NCI-H2227 (cell line): ENCODE measurements around the gene COMMD6.

Source experiments
- DNase-seq: peaks from one replicate; lab custom pipeline; 2025; ENCODE audit not compliant: unreplicated experiment; lab: John Stamatoyannopoulos, UW

The COMMD6 gene

DNA sequence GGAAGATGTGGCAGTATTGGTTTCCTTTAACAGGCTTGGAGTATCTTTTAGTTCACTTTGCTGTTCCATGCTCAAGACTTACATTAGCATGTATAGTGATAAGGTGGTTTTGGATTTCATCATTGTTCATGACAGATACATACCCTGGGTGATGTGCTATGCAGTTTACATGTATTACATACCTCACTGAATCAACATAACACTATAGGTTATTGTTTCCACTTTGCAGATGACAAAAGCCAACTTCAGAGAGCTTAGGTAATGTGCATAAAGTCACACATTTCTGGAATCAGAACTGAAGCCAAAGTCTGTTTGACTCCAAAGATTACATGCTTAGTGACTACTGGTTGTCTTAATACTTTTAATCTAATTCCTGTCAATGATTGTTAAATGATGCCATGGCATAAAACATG lies 7.1 kb downstream of the COMMD6 start:
- no peak for DNase-seq

DNA sequence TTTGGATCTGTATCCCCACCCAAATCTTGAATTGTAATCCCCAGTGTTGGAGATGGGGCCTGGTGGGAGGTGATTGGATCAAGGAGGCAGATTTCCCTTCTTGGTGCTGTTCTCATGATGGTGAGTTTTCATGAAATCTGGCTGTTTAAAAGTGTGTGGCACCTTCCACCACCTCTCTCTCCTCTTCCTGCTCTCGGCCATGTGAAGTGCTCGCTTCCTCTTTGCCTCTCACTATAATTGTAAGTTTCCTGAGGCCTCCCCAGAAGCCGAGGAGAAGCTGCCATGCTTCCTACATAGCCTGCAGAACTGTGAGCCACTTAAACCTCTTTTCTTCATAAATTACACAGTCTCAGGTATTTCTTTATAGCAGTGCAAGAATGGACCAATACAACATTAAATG lies 15.7 kb downstream of the COMMD6 start:
- DNase-seq = no peak

DNA sequence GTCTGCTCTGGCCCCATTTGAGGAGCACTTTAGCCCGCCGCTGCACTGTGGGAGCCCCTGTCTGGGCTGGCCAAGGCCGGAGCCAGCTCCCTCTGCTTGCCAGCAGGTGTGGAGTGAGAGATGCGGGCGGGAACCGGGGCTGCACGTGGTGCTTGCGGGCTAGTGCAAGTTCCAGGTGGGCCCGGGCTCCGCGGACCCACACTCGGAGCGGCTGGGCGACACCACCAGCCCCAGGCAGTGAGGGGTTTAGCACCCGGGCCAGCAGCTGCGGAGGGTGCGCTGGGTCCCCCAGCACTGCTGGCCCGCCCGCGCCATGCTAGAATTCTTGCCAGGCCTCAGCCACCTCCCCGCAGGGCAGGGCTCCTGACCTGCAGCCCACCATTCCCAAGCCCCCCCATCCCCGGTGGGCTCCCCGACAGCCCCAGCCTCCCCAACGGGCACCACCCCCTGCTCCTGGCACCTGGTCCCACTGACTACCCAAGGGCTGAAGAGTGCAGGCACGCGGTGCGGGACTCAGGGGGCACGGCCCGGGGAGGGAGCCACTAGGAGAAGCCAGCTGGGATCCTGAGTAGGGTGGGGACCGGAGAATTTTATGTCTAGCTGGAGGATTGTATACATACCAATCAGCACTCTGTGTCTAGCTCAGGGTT lies 19.1 kb downstream of the COMMD6 start:
- no peak for DNase-seq

DNA sequence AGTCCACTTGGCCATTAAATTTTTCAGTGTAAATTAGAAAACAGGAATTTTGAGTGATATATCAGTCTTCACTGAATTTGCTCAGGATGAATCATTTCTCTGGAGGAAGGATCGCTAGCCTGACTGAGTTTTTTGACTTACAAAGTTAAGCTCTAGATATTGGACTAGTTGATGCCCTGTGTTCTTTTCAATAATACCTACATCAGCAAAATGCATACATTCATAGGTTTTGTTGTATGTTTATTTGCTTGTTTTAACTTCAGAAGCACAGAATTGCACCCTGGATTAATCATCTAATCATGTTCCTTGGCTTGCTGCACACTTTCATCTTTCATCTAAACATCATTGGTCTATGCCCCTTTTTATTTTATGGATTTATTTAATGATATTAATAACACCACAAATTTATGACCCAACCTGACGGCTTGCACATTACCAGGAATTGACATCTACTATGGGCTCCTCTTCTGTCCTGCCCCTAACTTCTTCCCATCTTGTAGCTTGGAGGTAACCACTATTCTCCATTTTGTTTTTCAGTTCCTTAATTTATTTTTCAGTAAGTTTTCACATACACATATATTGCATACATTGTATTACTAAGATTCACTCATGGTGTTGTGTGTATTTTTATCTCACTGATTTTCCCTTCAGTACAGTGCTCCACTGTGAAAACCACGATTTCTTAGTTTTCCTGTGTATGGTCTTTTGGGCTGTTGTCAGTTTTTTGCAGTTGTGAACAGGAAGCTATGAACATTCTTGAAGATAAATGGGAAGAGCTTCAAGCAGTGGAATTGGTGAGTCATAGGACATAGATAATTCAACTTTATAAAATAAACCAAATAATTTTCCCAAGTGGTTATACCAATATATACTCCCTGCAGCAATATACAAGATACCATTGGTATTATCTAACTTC lies 23.3 kb downstream of the COMMD6 start:
- no peak for DNase-seq

DNA sequence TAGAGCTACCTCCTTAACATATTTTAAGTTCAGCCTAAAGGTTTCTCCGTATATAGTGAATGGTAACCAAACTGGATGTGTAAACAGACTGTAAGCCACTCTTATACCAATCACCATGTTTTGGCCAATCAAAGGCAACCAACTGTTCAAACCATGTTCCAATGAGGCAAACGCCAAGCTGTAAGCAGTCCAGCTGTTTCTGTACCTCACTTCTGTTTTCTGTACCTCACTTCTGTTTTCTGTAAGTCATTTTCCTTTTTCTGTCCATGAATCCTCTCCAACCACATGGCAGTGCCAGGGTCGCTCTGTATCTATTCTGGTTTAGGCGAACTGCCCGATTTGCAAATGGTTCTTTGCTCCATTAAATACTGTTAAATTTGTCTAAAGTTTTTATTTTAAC lies 24.4 kb downstream of the COMMD6 start:
- DNase-seq = no peak

DNA sequence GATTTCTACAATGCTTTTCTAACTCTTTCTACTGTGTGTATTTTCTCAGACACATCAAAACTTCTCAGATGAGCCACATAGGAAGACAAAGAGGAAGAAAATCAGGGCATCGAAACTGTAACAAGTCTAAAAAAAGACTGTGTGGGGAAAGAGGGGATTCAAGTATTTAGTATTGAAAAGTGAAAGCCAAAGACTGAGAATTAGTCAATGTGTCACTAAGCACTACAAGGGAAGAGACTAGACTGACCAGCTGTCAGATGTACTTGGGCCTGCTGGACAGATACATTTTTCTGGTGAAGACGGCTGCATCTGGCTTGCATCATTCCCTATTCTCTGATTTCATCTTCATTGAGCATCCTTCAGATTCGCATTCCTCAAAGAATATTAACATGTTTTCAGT lies 25.4 kb downstream of the COMMD6 start:
- DNase-seq = no peak

DNA sequence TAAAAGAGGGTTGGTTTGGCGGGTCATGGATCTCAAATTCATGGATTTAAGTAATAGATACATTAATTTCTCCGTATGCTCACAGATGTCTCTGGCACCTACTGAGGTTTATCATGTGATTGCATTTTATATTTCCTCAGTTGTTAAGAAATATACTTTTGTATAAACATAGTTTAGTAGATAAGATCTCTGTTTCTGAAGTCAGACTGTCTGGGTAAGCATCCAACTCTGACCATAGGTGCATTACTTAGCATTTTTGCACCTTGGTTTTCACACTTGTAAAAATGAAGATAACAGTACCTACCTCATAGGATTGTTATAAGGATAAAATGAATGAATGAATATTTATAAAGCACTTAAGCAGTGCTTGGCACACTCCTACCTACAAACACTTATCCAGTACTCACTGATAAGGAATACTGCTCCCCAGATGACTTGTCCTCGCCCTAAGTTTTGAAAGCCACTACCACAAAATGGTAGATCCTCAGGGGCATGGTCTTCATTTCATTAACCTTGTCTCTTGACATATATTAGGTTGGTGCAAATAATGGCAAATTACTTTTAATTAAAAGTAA lies 26.5 kb downstream of the COMMD6 start:
- DNase-seq = no peak

DNA sequence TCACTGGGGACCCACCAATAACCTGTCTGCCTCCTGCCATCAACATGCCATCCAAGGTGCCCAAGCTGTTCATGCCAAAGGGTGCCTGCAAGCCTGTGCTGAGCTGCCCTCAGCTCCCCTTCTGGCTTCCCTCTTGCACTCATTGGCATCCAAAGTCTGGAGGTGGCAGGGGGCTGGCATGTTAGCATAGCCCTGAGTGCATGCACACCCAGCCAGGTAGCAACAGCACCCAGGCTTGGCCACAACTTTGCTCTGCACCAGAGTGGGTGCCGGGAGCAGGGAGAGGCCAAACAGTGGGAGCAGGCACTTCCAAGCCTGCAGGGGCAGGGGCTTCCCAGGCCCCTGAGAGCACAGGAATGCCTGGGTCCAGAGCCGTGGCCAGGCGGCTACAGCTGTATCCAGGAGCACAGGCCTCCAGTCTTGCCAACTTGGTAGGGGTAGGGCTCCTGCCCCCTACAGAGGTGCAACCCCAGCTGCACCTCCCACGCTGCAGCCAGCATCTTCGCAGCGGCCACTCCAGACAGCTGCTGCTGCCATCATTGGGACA lies 29.6 kb downstream of the COMMD6 start:
- DNase-seq = no peak

DNA sequence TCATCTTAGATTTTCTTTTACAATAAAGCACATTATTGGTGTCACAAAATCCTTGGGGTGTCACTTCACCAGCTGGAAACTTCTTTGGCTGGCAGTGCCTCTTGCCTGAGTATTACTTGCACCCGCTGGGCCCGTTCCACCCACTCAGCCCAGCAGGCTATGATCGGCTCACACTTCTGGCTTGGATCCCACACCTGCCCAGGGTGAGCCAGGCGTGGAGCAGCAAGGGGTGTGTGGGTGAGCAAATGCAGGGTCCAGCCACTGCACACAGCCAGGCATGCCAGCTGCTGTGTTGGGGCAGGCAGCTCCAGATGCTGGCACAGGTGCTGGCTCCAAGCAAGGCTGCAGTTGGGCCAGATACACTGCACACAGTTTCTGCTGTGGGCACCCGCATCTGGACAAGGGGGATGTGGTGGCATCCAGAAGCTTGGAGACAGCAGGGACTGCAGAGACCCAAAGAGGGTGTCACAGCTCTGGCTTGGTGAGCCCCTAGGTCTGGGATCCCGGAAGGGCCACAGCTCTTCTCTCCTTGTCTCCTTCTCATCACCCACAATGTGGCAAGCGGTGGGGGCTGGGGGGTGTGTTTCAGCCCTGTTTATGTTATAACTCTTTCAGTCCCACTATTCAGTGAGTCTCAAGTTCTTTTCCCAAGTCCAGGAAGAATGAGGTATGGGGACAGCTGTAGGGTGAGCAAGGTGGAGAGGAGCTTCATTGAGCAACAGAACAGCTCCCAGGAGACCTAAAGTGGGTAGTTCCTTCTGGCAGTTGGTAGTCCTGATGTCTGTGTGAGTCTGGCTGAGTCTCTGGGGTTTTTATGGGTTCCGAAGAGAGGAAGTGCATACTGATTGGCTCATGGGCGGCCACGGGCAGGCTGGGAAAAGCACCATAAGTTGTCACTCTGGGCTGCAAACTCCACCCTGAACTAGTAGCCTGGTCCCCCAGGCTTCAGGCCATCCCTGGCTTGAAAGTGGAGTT lies 30.3 kb downstream of the COMMD6 start:
- no peak for DNase-seq

DNA sequence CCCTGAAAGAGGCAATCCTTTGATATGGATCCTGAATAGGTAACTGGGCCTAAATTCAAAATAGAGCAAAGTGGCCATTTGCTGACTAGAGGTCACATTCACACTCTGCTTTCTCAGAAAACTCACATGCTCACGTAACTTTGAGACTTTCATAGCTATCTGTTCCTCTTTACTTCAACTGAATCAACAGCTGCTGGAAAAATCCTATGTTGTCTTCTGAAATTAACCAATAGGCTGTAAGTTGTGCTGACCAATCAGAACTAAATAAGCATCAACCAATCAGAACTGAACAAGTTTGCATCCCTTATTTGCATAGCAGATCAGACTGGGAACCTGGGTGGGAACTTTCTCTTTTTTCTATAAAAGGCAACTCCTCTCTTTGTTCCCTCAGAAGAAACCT lies 31.6 kb downstream of the COMMD6 start:
- no peak for DNase-seq

DNA sequence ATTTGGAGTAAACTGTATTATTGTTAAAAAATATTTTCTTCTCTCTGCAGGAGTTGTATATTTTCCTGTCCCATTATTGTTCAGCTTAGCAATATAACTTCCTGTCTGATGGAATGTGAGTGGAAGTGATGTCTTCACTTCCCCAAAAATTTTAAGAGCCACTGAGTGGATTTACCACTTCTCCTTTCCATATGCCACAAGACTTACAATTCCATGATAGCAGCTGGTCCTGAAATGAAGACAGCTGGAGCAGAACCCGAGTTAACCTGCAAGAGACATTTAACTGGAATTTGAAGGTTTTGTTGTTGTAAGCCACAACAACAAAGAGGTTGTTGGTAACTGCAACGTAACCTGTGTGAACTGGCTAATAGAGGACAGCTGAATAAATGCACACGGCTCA lies 32.3 kb downstream of the COMMD6 start:
- no peak for DNase-seq

DNA sequence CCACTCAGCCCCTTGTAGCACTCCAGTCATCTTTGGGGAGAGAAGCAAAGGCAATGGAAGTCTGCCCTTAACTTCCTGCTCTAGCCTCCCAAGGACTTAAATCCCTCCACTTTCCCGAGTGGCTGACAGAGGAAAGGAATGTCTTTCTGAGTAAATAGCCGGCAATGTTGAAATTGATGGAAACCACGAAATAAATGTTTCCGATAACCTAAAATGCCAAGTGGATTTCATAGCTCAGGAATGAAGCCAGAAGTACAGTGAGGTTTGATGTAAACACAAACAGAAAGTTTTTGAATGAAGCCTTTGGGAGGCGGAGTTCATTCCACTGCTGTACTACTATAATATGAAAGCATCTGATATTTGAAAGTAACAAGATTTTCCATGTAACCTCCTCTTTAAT lies 41.7 kb downstream of the COMMD6 start:
- no peak for DNase-seq

DNA sequence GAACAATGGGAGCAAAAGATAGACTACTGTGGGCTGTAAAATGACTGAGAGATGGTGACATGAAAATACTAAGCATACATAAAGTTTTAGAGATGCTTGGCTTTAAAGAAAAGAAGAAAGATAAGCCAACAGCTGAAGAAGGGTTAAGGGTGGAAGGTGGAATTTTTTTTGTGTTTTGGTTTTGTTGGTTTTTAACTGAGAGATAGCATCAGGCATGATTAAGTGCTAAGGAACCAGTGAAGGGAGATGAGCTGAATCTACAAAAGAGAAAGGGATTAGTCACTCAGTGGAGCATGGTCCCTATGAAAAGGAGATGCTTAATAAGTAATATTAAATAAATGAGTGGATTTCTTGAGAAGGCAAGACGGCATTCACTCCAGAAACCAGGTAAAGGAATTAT lies 43.1 kb downstream of the COMMD6 start:
- no peak for DNase-seq

DNA sequence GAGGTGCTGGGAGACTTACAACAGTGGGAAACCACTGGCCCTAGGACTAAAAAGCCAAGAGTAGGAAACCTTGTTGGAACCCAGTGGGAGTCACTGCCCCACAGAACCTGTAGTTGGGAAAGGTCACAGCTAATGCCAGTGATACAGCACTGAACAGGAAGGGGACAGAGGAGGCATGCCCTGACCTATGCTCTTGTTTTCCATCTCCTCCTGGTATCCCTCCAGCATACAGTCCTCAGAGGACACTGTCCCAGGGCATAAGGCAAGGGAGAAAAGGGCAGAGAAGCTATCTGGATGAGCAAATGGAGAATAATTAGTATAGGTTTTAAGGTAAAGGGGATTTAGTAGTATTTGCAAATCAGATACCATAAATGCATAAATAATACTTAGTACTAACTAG lies 44.5 kb downstream of the COMMD6 start:
- DNase-seq = no peak

DNA sequence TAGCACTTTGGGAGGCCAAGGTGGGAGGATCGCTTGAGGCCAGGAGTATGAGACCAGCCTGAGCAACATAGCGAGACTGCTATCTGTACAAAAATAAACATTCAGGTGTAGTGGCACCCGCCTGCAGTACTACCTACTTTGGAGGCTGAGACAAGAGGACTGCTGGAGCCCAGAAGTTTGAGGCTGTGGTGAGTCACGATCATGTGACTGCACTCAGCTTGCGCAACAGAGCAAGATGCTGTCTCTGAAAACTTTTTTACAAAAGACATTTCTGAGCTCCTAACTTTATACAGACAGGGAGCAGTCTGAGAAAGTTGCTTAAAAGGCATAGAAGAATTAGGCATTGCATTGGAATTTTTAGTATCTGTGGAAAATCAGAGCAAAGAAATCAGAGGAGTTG lies 45.3 kb downstream of the COMMD6 start:
- no peak for DNase-seq

DNA sequence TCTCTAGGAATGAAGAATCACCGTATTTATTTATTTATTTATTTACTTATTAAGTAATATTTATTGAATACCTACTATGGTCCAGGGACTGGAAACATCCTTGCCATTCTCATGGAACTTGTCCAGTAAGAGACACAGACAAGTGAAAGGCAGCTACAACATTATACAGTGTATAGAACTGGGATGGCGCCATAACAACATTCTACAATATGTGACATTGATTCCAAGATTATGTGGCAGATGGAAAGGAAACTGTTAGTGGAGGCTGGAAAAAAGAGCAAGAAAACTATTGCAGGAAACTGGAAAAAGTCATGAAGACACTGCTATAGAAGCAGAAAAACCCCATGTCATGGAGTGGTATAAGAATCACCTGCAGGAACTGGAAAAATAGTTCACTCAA lies 46.3 kb downstream of the COMMD6 start:
- no peak for DNase-seq

DNA sequence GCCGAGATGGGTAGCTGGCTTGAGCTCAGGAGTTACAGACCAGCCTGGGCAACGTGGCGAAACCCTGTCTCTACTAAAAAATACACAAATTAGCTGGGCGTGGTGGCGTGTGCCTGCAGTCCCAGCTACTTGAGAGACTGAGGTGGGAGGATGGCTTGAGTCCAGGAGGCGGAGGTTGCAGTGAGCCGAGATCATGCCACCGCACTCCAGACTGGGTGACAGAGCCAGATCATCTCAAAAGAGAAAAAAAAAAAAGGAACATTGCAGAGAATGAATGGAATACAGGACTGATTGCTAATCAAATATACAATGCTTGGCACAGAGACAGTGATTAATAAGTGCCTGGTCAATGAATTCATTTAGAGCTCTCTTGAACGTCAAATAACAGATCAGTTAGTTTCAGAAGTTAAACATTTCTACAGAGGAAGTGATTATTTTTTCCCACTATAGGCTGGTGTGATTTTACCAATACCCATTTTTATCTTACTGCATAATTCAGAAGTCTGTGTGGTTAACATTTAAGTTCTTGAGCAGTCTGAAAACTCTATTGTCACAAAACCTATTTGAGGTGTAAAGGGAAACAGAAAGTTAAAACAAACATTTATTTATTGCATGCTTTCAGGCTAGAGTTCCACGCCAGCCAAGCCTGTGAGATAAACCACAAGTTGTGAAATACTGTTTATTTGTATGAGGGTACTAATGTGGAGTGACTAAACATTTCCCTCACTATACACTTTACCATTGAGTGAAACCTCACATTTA lies 48.0 kb downstream of the COMMD6 start:
- DNase-seq = no peak

DNA sequence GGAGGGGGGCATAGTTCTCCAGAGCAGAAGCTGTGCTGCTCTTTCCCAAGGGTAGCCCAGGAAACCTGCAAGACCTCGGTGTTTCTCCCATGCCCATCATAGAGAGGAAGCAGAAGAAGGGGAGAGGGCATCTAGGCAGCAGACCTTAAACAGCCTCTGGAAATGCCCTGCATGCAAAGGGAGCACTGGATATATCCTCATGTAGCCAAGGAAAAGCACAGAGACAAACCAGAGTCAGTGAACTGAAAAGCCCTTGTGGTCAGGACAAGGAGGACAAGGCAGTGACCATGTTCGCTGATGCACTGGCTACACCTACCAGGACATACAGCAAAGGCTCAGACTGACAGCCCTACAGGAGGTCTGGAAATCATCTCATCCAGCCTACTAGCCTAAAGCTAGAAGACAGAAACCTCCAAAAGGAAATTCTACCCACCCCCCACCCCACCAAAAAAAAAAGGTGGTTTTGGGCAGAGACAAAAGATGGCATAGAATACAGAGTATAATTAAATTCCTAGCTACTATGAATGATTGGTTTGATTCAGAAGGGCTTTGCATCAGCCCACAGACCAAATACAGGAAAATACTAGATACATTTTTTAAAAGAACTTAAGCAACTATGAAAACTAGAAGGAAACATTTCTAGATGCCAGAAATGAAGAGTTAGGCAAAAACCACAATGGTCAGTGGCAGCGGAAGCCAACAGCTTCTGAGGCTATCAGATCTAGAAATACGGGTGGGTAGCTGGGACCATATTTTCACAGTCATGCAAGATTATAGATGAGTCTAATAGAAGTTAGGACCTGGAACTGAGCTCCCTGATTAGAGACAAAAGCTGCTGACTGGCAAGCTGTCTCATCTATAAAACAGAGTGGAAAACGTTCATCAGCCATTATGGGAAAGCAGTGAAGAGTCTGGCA lies 51.2 kb downstream of the COMMD6 start:
- no peak for DNase-seq
